GM23248 (cell line): ENCODE results near the gene TRAFD1. TPM values are rescaled to one million over a fixed set of nuclear protein-coding genes. Genes with fewer than 3 reads are reported as not detected.

ENCODE experiments used
- DNase-seq: peaks from one replicate; pipeline ENCODE4 v3.0.0-alpha.2; 2015
- H2AFZ ChIP-seq: fragments of 200-600 bp; sonication (generic); 2 replicates; pipeline ENCODE4 v1.6.1; 2016; ENCODE audit warnings: antibody characterized with exemption
- H3F3A ChIP-seq: fragments of 200-600 bp; sonication (generic); 2 replicates; pipeline ENCODE4 v1.6.1; 2016; ENCODE audit warnings: mild to moderate bottlenecking, antibody characterized with exemption, mixed run types; ENCODE audit not compliant: insufficient read depth
- H3K27ac ChIP-seq: fragments of 200-600 bp; sonication (generic); 2 replicates; pipeline ENCODE4 v1.5.1; 2016; ENCODE audit warnings: mild to moderate bottlenecking
- H3K27me3 ChIP-seq: fragments of 200-600 bp; sonication (generic); replicated peaks from 2 replicates; pipeline ENCODE4 v1.6.1; 2016; ENCODE audit warnings: mild to moderate bottlenecking; ENCODE audit not compliant: insufficient read depth
- H3K36me3 ChIP-seq: fragments of 200-600 bp; sonication (generic); 2 replicates; pipeline ENCODE4 v1.6.1; 2016; ENCODE audit warnings: low read depth, mild to moderate bottlenecking
- H3K4me1 ChIP-seq: fragments of 200-600 bp; sonication (generic); 2 replicates; pipeline ENCODE4 v1.6.1; 2016; ENCODE audit warnings: mild to moderate bottlenecking; ENCODE audit not compliant: insufficient read depth
- H3K4me2 ChIP-seq: fragments of 200-600 bp; sonication (generic); one replicate; pipeline ENCODE4 v1.6.1; 2016; ENCODE audit warnings: mild to moderate bottlenecking; ENCODE audit not compliant: unreplicated experiment
- H3K4me3 ChIP-seq: fragments of 200-600 bp; sonication (generic); 2 replicates; pipeline ENCODE4 v1.5.1; 2016; ENCODE audit warnings: mild to moderate bottlenecking
- H3K79me2 ChIP-seq: fragments of 200-600 bp; sonication (generic); 2 replicates; pipeline ENCODE4 v1.6.1; 2016; ENCODE audit warnings: mild to moderate bottlenecking; ENCODE audit not compliant: insufficient read depth
- H3K9ac ChIP-seq: fragments of 200-600 bp; sonication (generic); 2 replicates; pipeline ENCODE4 v1.6.1; 2016; ENCODE audit warnings: mild to moderate bottlenecking
- H3K9me2 ChIP-seq: fragments of 200-600 bp; sonication (generic); 2 replicates; pipeline ENCODE4 v1.6.1; 2016; ENCODE audit warnings: mixed run types, mild to moderate bottlenecking, moderate library complexity; ENCODE audit not compliant: insufficient read depth
- H3K9me3 ChIP-seq: fragments of 200-600 bp; sonication (generic); one replicate; pipeline ENCODE4 v1.6.1; 2017; ENCODE audit warnings: low read depth
- H4K20me1 ChIP-seq: fragments of 200-600 bp; sonication (generic); 2 replicates; pipeline ENCODE4 v1.6.0; 2016; ENCODE audit not compliant: insufficient read depth
- EZH2 ChIP-seq: fragments of 200-600 bp; sonication (generic); IDR thresholded peaks from 2 replicates; pipeline ENCODE4 v1.6.1; 2018; ENCODE audit warnings: antibody characterized with exemption, mild to moderate bottlenecking; ENCODE audit not compliant: insufficient read depth, poor library complexity, severe bottlenecking
- EZH2phosphoT487 ChIP-seq: fragments of 200-600 bp; sonication (generic); IDR thresholded peaks from 2 replicates; pipeline ENCODE4 v1.6.1; 2018; ENCODE audit warnings: antibody characterized with exemption, moderate library complexity, mild to moderate bottlenecking, low read depth; ENCODE audit not compliant: insufficient read depth
- whole genome bisulfite sequencing, 2 experiments: methylation state at CpG; one replicate each; pipeline ENCODE4 v1.1.6; 2015 to 2017; ENCODE audit warnings: low lambda C conversion rate in 2 of 2, low coverage in 1 of 2; ENCODE audit errors: missing lambda C conversion rate in 2 of 2; 5-methylcytosine and 5-hydroxymethylcytosine counted together
- in situ Hi-C: fragments of 300-500 bp; cut with MboI; formaldehyde crosslinking; loops from 2 replicates; pipeline ENCODE4 v1.15.0; 2020
- polyA plus RNA-seq: library from polyadenylated mRNA; unstranded; fragments of >200 nt; fragmentation: Nextera tagmentation; extraction: Ambion mirVana; gene quantifications from 2 replicates; pipeline ENCODE4 v1.2.1, GENCODE V29; 2016
- total RNA-seq: library from RNA; depleted of rRNA; stranded (reverse); fragments of >200 nt; shearing (Covaris generic); gene quantifications from 2 replicates; pipeline ENCODE4 v1.2.3, GENCODE V29; 2014

TRAFD1 gene
- total and polyA plus RNA-seq, 2 experiments from 2014 or later = 31.7 to 34.2 TPM

DNA sequence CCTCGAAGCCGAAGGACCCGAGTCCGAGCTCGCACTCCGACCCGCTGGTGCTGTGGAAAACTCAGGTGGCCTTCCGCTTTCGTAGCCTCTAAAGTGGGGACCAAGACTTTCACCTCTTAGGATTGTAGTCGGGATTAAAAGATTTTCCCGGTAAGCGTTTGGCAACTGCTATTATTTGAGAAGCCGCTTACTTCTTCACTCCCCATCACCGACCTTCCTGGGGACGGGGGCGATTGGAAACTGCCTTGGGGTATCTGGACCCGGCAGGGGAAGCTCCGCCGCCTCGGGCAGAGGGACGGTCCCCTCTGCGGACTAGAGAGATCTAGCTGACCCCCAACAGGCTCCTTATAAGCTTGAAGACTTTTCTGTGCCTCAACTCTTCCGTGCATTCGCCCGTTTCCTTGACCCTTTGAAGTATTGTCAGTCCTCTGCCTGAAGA, 659 bp downstream of the TRAFD1 start:
- DNase-seq = no peak
- peak overlapping the region; percentile 94 for H3K9ac ChIP-seq
- H3K9me3 ChIP-seq = no peaks in the 10 kb centered on the region
- H3K27ac ChIP-seq = peak overlapping the region; percentile 88
- peaks cover 15% of the 10 kb centered on the region; the same call in 1 of the 2 replicates for H3F3A ChIP-seq
- WGBS, 2 experiments = 1 to 4% methylated on average over 25 of the region's 25 CpGs
- no peaks in the 10 kb centered on the region for H3K27me3 ChIP-seq
- in situ Hi-C loops = no loop called here
- H4K20me1 ChIP-seq = no peaks in the 10 kb centered on the region
- peak overlapping the region; percentile 97 for H3K4me2 ChIP-seq
- no peaks in the 10 kb centered on the region for H3K9me2 ChIP-seq
- H3K4me3 ChIP-seq = peak overlapping the region; percentile 86
- peak overlapping the region; percentile 70 for H2AFZ ChIP-seq
- H3K4me1 ChIP-seq = peaks cover 64% of the 10 kb centered on the region
- peaks cover 2% of the 10 kb centered on the region; the same call in 1 of the 2 replicates for H3K36me3 ChIP-seq
- peaks cover 52% of the 10 kb centered on the region for H3K79me2 ChIP-seq
- TF ChIP-seq EZH2phosphoT487 (no peak), EZH2 (no peak)

DNA sequence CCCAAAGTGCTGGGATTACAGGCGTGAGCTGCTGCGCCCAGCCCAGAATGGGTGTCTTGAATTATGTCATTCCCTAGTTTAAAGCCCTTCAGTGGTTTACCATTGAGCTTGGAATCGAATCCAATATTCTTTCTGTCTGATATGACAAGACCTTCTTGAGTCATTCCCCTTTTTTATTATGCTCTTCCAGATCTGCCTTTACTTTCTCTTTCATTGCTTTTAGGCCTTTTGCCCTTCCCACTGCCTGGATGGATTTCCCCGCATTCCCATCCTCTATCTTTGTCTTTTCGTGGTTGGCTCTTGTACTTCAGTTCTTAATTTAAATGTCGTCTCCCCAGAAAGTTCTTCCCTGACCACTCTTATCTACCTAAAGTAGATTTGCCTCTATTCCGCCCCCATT, 1.6 kb downstream of the TRAFD1 start:
- no peaks in the 10 kb centered on the region for H4K20me1 ChIP-seq
- no peak overlapping the region for H2AFZ ChIP-seq
- peaks cover 60% of the 10 kb centered on the region for H3K79me2 ChIP-seq
- peak; percentile 35 for DNase-seq
- peak overlapping the region; percentile 94; the same call in 1 of the 2 replicates for H3K9ac ChIP-seq
- H3K4me1 ChIP-seq = peaks cover 69% of the 10 kb centered on the region
- H3K9me3 ChIP-seq = no peaks in the 10 kb centered on the region
- H3K4me3 ChIP-seq = peak overlapping the region; percentile 86
- peaks cover 15% of the 10 kb centered on the region; the same call in 1 of the 2 replicates for H3F3A ChIP-seq
- in situ Hi-C loops = no loop called here
- TF ChIP-seq EZH2phosphoT487 (no peak), EZH2 (no peak)
- H3K9me2 ChIP-seq = no peaks in the 10 kb centered on the region
- H3K4me2 ChIP-seq = peak overlapping the region; percentile 97
- peaks cover 8% of the 10 kb centered on the region; the same call in 1 of the 2 replicates for H3K36me3 ChIP-seq
- no peaks in the 10 kb centered on the region for H3K27me3 ChIP-seq
- 73 to 74% methylated on average over 7 of the region's 7 CpGs for WGBS, 2 experiments
- H3K27ac ChIP-seq = no peak overlapping the region

DNA sequence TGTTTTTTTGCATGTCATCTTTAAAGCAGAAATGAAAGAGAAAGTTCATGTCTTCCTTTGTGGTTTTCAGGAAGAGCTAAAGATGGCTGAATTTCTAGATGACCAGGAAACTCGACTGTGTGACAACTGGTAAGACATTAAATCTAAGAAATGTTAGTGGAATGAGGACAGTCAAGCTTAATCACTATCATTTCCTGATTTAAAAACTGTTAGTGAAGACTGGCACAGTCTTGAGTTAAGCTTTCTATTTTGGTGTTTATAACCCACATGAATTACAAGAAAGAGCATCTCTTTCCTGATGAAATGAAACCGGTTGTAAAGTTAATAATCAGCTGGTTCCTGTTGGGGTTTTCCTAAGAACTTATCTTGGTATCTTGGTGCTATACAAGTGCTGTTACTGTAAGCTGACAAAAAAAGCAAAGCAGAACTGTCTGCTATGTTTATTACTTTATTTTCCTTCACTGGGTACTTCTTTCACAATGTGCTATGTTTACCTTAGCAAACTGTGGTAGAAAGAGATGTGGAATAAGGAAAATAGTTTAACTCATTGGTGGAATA, 5.2 kb downstream of the TRAFD1 start:
- Histone ChIP-seq H3K4me3 (peak overlapping the region; percentile 65), H3K9ac (peak overlapping the region; percentile 76), H3K27ac (peak overlapping the region; percentile 84), H3K9me2 (no peaks in the 10 kb centered on the region), H3F3A (no peaks in the 10 kb centered on the region; the same call in 1 of the 2 replicates), H3K79me2 (peaks cover 78% of the 10 kb centered on the region), H3K36me3 (peaks cover 29% of the 10 kb centered on the region), H4K20me1 (no peaks in the 10 kb centered on the region), H3K9me3 (no peaks in the 10 kb centered on the region), H3K4me2 (peak overlapping the region; percentile 79), H3K4me1 (peaks cover 51% of the 10 kb centered on the region), H2AFZ (peak overlapping the region; percentile 82), H3K27me3 (no peaks in the 10 kb centered on the region)
- 0% methylated on average over 2 of the region's 2 CpGs for WGBS, 2 experiments
- TF ChIP-seq EZH2phosphoT487 (no peak), EZH2 (no peak)
- in situ Hi-C loops = no loop called here
- peak; percentile 55 for DNase-seq

DNA sequence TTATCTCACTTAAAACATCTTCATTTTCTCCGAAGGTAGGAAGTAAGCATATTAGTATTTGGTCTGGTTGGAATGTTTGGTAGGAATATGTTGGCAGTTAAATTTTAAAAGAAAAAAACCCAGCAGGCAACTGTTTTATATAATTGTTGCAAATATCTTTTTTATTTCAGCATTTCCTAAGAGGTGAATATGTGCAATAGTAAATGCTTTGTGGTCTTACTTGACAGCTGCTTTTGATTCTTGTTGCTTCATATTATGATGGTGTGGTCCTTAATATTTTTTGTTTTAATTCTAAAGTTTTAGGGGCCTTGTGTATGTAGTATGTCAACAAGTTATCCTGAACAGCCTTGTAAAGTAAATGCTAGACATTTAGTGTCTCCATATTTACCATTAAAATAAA, 6.3 kb downstream of the TRAFD1 start:
- H3K9me2 ChIP-seq = no peaks in the 10 kb centered on the region
- in situ Hi-C loops = no loop called here
- TF ChIP-seq EZH2phosphoT487 = no peak
- no peak for TF ChIP-seq EZH2
- H3K4me2 ChIP-seq = peak overlapping the region; percentile 79
- no peaks in the 10 kb centered on the region for H4K20me1 ChIP-seq
- no peaks in the 10 kb centered on the region; the same call in 1 of the 2 replicates for H3F3A ChIP-seq
- peak; percentile 23 for DNase-seq
- peak overlapping the region; percentile 84 for H3K27ac ChIP-seq
- H3K27me3 ChIP-seq = no peaks in the 10 kb centered on the region
- peaks cover 33% of the 10 kb centered on the region for H3K36me3 ChIP-seq
- peaks cover 47% of the 10 kb centered on the region for H3K4me1 ChIP-seq
- H2AFZ ChIP-seq = peak overlapping the region; percentile 37
- 0 out of 2 replicates have a peak overlapping the region, but pooled peaks have one; percentile 2 for H3K4me3 ChIP-seq
- WGBS, 2 experiments = 16 to 21% methylated on average over 1 of the region's 1 CpG
- H3K9me3 ChIP-seq = no peaks in the 10 kb centered on the region
- peak overlapping the region; percentile 76 for H3K9ac ChIP-seq
- H3K79me2 ChIP-seq = peaks cover 67% of the 10 kb centered on the region
